Measurements from ENCODE around the gene PACRG. TPM values are rescaled to one million over a fixed set of nuclear protein-coding genes. Genes with fewer than 3 reads are reported as not detected.

Gene PACRG
- total RNA-seq, 1 experiment from 2014 or later, result 0.44 TPM

DNA sequence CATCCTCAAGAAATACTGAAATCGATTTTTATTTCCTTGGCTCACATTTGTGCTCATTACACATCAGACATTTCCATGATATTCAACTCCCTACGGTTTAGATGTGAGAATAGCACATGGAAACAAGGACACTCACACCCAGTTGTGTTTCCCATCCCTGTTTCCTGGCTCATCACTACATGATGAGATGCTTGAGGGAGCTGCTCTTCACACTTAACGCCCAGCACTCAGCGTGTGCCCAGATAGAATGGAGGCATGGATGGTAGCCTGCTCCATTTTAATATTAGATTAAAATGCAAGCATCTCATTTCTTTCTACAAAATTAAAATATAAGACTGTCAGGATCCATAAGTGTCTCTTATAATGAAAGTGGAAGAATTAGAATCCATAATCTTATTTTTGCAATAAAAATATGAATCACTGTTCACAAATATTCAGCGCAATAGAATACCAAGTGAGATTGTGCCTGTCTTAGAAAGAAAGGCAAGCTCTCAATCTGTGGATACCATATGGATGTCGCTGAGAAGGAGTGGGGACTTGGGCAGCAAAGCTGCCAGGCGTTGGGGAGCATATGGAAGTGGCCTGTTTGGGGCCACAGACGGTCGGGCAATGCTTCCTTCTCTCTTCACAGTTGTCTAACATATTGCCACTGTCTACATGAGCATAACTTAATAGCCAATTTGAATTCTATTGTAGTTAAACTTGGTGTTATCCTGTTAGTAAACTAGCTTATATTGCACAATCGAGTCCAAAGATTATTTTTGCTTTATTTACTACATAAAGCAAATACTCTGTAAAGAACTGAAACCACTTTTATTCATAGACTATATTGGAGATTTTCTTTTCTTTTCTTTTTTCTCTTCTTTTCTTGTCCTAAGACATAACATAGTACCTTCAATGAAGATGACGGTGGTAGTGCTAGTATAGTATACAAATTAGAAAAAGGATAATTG lies 479.9 kb downstream of the PACRG start:
- Mint-ChIP-seq H3K4me1 (peaks cover 1% of the 10 kb centered on the region; the same call in 1 of the 2 replicates), H3K4me3 (no peak overlapping the region), H3K9me3 (peaks cover 42% of the 10 kb centered on the region), H3K27ac (no peak overlapping the region), H3K27me3 (ENCODE audit: low read depth) (no peaks in the 10 kb centered on the region; the same call in 1 of the 2 replicates), H3K36me3 (peaks cover 24% of the 10 kb centered on the region)
- no peak for ATAC-seq
- POLR2A ChIA-PET, result interaction anchor here (0.8 kb wide), 1 partner anchor 24 kb away, joined by 3 read pairs; no protein-coding TSS in a partner anchor
- TF ChIP-seq ZNF232 (CRISPR knock-in tag; IDR thresholded peaks at IDR 0.05) (no peak), ZNF317 (CRISPR knock-in tag; IDR thresholded peaks at IDR 0.05; ENCODE audit: borderline replicate concordance, low read depth) (no peak), ZBTB21 (CRISPR knock-in tag; IDR thresholded peaks at IDR 0.05; ENCODE audit: borderline replicate concordance) (no peak), NR2C2 (CRISPR knock-in tag; IDR thresholded peaks at IDR 0.05) (no peak), GABPB1 (CRISPR knock-in tag; IDR thresholded peaks at IDR 0.05) (no peak), ZNF416 (CRISPR knock-in tag; IDR thresholded peaks at IDR 0.05) (no peak)
- TF ChIP-seq, protein P1, sequence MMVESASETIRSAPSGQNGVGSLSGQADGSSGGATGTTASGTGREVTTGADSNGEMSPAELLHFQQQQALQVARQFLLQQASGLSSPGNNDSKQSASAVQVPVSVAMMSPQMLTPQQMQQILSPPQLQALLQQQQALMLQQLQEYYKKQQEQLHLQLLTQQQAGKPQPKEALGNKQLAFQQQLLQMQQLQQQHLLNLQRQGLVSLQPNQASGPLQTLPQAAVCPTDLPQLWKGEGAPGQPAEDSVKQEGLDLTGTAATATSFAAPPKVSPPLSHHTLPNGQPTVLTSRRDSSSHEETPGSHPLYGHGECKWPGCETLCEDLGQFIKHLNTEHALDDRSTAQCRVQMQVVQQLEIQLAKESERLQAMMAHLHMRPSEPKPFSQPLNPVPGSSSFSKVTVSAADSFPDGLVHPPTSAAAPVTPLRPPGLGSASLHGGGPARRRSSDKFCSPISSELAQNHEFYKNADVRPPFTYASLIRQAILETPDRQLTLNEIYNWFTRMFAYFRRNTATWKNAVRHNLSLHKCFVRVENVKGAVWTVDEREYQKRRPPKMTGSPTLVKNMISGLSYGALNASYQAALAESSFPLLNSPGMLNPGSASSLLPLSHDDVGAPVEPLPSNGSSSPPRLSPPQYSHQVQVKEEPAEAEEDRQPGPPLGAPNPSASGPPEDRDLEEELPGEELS (CRISPR knock-in tag; IDR thresholded peaks at IDR 0.05), result no peak
- TF ChIP-seq, protein P2, sequence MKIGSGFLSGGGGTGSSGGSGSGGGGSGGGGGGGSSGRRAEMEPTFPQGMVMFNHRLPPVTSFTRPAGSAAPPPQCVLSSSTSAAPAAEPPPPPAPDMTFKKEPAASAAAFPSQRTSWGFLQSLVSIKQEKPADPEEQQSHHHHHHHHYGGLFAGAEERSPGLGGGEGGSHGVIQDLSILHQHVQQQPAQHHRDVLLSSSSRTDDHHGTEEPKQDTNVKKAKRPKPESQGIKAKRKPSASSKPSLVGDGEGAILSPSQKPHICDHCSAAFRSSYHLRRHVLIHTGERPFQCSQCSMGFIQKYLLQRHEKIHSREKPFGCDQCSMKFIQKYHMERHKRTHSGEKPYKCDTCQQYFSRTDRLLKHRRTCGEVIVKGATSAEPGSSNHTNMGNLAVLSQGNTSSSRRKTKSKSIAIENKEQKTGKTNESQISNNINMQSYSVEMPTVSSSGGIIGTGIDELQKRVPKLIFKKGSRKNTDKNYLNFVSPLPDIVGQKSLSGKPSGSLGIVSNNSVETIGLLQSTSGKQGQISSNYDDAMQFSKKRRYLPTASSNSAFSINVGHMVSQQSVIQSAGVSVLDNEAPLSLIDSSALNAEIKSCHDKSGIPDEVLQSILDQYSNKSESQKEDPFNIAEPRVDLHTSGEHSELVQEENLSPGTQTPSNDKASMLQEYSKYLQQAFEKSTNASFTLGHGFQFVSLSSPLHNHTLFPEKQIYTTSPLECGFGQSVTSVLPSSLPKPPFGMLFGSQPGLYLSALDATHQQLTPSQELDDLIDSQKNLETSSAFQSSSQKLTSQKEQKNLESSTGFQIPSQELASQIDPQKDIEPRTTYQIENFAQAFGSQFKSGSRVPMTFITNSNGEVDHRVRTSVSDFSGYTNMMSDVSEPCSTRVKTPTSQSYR (CRISPR knock-in tag; IDR thresholded peaks at IDR 0.05), result no peak
- TF ChIP-seq, protein P3, sequence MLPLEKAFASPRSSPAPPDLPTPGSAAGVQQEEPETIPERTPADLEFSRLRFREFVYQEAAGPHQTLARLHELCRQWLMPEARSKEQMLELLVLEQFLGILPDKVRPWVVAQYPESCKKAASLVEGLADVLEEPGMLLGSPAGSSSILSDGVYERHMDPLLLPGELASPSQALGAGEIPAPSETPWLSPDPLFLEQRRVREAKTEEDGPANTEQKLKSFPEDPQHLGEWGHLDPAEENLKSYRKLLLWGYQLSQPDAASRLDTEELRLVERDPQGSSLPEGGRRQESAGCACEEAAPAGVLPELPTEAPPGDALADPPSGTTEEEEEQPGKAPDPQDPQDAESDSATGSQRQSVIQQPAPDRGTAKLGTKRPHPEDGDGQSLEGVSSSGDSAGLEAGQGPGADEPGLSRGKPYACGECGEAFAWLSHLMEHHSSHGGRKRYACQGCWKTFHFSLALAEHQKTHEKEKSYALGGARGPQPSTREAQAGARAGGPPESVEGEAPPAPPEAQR (CRISPR knock-in tag; IDR thresholded peaks at IDR 0.05), result no peak
- TF ChIP-seq, protein P4, sequence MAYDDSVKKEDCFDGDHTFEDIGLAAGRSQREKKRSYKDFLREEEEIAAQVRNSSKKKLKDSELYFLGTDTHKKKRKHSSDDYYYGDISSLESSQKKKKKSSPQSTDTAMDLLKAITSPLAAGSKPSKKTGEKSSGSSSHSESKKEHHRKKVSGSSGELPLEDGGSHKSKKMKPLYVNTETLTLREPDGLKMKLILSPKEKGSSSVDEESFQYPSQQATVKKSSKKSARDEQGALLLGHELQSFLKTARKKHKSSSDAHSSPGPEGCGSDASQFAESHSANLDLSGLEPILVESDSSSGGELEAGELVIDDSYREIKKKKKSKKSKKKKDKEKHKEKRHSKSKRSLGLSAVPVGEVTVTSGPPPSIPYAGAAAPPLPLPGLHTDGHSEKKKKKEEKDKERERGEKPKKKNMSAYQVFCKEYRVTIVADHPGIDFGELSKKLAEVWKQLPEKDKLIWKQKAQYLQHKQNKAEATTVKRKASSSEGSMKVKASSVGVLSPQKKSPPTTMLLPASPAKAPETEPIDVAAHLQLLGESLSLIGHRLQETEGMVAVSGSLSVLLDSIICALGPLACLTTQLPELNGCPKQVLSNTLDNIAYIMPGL (CRISPR knock-in tag; IDR thresholded peaks at IDR 0.05), result no peak
- TF ChIP-seq, protein P5, sequence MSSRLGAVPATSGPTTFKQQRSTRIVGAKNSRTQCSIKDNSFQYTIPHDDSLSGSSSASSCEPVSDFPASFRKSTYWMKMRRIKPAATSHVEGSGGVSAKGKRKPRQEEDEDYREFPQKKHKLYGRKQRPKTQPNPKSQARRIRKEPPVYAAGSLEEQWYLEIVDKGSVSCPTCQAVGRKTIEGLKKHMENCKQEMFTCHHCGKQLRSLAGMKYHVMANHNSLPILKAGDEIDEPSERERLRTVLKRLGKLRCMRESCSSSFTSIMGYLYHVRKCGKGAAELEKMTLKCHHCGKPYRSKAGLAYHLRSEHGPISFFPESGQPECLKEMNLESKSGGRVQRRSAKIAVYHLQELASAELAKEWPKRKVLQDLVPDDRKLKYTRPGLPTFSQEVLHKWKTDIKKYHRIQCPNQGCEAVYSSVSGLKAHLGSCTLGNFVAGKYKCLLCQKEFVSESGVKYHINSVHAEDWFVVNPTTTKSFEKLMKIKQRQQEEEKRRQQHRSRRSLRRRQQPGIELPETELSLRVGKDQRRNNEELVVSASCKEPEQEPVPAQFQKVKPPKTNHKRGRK (CRISPR knock-in tag; IDR thresholded peaks at IDR 0.05; ENCODE audit: borderline replicate concordance), result no peak
- CTCF ChIA-PET, result no interaction called here
- no peak for DNase-seq (ENCODE audit: low spot score)

DNA sequence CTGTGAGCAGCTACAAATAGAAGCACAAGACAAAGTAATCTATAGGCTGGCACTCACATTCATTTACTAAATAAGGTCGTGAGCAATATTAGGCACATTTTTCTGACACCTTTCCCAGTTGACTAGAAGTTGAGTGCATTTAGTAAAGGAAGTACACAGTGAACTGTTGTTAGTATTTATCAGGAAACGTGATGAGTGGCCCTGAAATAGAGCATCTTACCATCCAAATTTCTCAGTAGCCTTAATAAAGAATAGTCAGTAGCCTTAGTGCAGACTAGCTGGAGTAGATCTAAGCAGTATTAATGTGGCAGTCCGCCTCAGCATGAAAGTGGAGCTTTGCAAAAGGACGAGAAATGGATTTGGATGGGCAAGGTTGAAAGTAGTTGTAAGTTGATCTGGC lies 481.2 kb downstream of the PACRG start:
- ChIA-PET POLR2A (no interaction called here), CTCF (no interaction called here)
- DNase-seq (ENCODE audit: low spot score) (no peak), ATAC-seq (no peak)
- Mint-ChIP-seq H3K36me3 (peaks cover 35% of the 10 kb centered on the region), H3K27ac (no peak overlapping the region), H3K9me3 (peaks cover 55% of the 10 kb centered on the region), H3K27me3 (ENCODE audit: low read depth) (no peaks in the 10 kb centered on the region; the same call in 1 of the 2 replicates), H3K4me1 (no peaks in the 10 kb centered on the region), H3K4me3 (no peak overlapping the region)
- TF ChIP-seq GRHL2 (CRISPR knock-in tag; IDR thresholded peaks at IDR 0.05; ENCODE audit: insufficient replicate concordance, severe bottlenecking) (no peak), ZBTB21 (CRISPR knock-in tag; IDR thresholded peaks at IDR 0.05; ENCODE audit: borderline replicate concordance) (no peak), RELA (CRISPR knock-in tag; IDR thresholded peaks at IDR 0.05; ENCODE audit: borderline replicate concordance) (no peak), CREM (CRISPR knock-in tag; IDR thresholded peaks at IDR 0.05) (no peak)
- TF ChIP-seq, protein P6, sequence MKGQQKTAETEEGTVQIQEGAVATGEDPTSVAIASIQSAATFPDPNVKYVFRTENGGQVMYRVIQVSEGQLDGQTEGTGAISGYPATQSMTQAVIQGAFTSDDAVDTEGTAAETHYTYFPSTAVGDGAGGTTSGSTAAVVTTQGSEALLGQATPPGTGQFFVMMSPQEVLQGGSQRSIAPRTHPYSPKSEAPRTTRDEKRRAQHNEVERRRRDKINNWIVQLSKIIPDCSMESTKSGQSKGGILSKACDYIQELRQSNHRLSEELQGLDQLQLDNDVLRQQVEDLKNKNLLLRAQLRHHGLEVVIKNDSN (CRISPR knock-in tag; IDR thresholded peaks at IDR 0.05), result no peak
- TF ChIP-seq, protein P7, sequence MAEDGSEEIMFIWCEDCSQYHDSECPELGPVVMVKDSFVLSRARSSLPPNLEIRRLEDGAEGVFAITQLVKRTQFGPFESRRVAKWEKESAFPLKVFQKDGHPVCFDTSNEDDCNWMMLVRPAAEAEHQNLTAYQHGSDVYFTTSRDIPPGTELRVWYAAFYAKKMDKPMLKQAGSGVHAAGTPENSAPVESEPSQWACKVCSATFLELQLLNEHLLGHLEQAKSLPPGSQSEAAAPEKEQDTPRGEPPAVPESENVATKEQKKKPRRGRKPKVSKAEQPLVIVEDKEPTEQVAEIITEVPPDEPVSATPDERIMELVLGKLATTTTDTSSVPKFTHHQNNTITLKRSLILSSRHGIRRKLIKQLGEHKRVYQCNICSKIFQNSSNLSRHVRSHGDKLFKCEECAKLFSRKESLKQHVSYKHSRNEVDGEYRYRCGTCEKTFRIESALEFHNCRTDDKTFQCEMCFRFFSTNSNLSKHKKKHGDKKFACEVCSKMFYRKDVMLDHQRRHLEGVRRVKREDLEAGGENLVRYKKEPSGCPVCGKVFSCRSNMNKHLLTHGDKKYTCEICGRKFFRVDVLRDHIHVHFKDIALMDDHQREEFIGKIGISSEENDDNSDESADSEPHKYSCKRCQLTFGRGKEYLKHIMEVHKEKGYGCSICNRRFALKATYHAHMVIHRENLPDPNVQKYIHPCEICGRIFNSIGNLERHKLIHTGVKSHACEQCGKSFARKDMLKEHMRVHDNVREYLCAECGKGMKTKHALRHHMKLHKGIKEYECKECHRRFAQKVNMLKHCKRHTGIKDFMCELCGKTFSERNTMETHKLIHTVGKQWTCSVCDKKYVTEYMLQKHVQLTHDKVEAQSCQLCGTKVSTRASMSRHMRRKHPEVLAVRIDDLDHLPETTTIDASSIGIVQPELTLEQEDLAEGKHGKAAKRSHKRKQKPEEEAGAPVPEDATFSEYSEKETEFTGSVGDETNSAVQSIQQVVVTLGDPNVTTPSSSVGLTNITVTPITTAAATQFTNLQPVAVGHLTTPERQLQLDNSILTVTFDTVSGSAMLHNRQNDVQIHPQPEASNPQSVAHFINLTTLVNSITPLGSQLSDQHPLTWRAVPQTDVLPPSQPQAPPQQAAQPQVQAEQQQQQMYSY (CRISPR knock-in tag; IDR thresholded peaks at IDR 0.05), result no peak
- TF ChIP-seq, protein P8, sequence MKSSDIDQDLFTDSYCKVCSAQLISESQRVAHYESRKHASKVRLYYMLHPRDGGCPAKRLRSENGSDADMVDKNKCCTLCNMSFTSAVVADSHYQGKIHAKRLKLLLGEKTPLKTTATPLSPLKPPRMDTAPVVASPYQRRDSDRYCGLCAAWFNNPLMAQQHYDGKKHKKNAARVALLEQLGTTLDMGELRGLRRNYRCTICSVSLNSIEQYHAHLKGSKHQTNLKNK (CRISPR knock-in tag; IDR thresholded peaks at IDR 0.05), result no peak
